ENCODE measurements around the gene STRIP1.

- TF ChIP-seq, protein P1, sequence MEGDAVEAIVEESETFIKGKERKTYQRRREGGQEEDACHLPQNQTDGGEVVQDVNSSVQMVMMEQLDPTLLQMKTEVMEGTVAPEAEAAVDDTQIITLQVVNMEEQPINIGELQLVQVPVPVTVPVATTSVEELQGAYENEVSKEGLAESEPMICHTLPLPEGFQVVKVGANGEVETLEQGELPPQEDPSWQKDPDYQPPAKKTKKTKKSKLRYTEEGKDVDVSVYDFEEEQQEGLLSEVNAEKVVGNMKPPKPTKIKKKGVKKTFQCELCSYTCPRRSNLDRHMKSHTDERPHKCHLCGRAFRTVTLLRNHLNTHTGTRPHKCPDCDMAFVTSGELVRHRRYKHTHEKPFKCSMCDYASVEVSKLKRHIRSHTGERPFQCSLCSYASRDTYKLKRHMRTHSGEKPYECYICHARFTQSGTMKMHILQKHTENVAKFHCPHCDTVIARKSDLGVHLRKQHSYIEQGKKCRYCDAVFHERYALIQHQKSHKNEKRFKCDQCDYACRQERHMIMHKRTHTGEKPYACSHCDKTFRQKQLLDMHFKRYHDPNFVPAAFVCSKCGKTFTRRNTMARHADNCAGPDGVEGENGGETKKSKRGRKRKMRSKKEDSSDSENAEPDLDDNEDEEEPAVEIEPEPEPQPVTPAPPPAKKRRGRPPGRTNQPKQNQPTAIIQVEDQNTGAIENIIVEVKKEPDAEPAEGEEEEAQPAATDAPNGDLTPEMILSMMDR (conservative IDR thresholded peaks at IDR 0.05 in 1 of 2, IDR thresholded peaks at IDR 0.05 in 1 of 2; ENCODE audit: low read depth in 1 of 2, low read length in 2 of 2), result no peak
- no peak for TF ChIP-seq EZH2 (IDR thresholded peaks at IDR 0.05; ENCODE audit: low read length, missing control alignments)
Observed at GRCh38 chr1:109991400-109991925, 43.0 kb upstream of the STRIP1 start.

Measured in fibroblast of lung (primary cell).